D721Med (cell line): ENCODE measurements around the gene ACBD6.

Source experiments
- DNase-seq: peaks from one replicate; pipeline ENCODE4 v3.0.0; 2011; ENCODE audit warnings: low spot score; ENCODE audit not compliant: insufficient read length
- FAIRE-seq: peaks from 2 replicates; lab custom pipeline; 2011; peaks lifted over from hg19 to GRCh38; lab: Jason Lieb, UNC
- CTCF ChIP-seq: IDR thresholded peaks from 2 replicates; pipeline ENCODE4 v1.5.1; 2012; ENCODE audit warnings: mild to moderate bottlenecking, control low read depth; ENCODE audit not compliant: insufficient read depth; ENCODE audit errors: missing control alignments

The ACBD6 gene

DNA sequence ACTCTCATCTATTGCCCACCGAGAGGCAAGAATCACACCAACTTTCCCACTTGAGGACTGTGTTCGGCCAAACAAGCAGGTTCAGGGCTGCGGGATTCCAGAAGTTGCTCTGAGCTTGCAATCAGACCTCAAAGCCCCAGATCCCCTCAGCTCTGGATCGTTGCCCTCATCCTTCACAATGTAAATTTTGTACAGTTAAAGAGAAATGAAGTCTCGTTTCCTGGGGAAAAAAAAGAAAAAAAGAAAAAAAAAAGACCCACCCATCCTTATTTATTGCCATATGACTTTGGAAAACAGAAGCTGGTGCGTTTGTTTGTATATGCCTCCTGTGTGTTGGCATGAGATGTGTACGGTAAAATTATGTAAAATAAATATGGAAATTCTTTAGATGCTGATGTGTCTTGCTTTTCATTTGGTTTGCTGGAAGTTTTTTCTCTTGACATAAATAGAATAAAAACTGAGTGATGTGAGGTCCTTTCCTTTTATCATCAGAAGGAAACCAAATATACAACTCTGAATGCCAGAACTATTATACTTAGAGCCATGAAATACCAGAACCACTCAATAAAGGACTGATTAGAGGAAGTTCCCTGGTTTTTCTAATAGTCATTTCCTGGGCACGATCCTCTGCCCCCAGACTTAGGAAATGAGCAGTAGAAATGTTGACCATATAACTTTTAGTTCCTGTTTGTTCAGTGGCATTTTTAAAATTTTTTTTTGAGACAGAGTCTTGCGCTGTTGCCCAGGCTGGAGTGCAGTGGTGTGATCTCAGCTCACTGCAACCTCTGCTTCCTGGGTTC lies 223.6 kb downstream of the ACBD6 start:
- FAIRE-seq (no peak), DNase-seq (no peak)
- TF ChIP-seq CTCF, result no peak

DNA sequence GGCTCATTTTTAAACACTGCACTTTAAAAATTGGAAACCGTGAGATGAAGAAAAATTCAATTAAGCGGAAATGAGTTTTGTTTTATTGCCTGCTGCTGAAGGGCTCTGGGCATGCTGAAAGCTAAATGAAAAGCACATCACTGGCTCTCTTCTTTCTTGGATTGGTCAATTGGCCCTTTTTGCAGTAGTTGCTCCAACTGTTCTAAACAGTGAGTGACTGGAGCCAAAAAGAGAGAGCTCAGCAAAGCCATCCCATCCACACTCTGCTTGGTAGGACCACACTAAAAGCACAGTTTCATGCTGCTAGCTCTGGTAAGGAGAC lies 224.2 kb downstream of the ACBD6 start:
- no peak for TF ChIP-seq CTCF
- FAIRE-seq, result no peak
- DNase-seq, result no peak

GRCh38 chr1:180277476-180278193 lies 224.7 kb downstream of the ACBD6 start:
- peak; percentile 56 for FAIRE-seq

GRCh38 chr1:180275726-180276125 lies 226.7 kb downstream of the ACBD6 start:
- no peak for TF ChIP-seq CTCF
- FAIRE-seq, result no peak
- DNase-seq, result no peak

More at GRCh38 chr1:180277476-180278193, 224.7 kb downstream of the ACBD6 start:
- DNase-seq, result no peak
- TF ChIP-seq CTCF, result no peak

GRCh38 chr1:180274221-180274620 lies 228.2 kb downstream of the ACBD6 start:
- no peak for TF ChIP-seq CTCF
- FAIRE-seq (no peak), DNase-seq (no peak)

GRCh38 chr1:180273066-180273465 lies 229.3 kb downstream of the ACBD6 start:
- TF ChIP-seq CTCF, result no peak
- no peak for FAIRE-seq
- DNase-seq, result no peak

- peak; percentile 21 for FAIRE-seq
- TF ChIP-seq CTCF, result no peak
These were observed 230.0 kb downstream of the ACBD6 start for GRCh38 chr1:180272395-180272794.

More at GRCh38 chr1:180272395-180272794, 230.0 kb downstream of the ACBD6 start:
- no peak for DNase-seq
